GM18526 (cell line): ENCODE results near the gene STK39.

ENCODE experiments used
- POLR2A ChIP-seq: IDR thresholded peaks from 3 replicates; pipeline ENCODE4 v1.6.1; 2011; ENCODE audit not compliant: insufficient read length; ENCODE audit errors: extremely low read depth

The STK39 gene

GRCh38 chr2:168183308-168183997, 63.9 kb downstream of the STK39 start:
- TF ChIP-seq POLR2A: no peak

- no peak for TF ChIP-seq POLR2A
Observed at GRCh38 chr2:168182550-168183249, 64.7 kb downstream of the STK39 start.

DNA sequence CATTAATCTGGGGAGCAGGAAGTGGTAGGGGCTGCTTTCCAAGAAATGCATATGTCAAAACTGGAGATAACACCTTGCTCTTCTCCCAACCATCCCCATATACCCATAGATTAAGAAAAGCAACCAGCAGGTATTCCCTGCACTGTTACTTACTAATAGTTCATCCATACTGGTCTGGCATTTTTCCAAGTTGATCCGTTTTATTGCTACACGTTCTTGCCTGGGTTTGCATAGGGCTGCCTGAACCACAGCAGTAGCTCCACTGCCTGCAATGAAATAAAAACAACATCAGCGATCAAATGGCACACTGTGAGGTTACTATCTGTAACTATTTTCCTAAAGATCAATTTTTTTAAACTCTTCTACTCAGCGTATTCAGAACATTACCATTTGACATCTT, 65.6 kb downstream of the STK39 start:
- no peak for TF ChIP-seq POLR2A

GRCh38 chr2:168180914-168181313, 66.5 kb downstream of the STK39 start:
- no peak for TF ChIP-seq POLR2A

- TF ChIP-seq POLR2A: no peak
Observed at GRCh38 chr2:168180483-168180882, 66.9 kb downstream of the STK39 start.

DNA sequence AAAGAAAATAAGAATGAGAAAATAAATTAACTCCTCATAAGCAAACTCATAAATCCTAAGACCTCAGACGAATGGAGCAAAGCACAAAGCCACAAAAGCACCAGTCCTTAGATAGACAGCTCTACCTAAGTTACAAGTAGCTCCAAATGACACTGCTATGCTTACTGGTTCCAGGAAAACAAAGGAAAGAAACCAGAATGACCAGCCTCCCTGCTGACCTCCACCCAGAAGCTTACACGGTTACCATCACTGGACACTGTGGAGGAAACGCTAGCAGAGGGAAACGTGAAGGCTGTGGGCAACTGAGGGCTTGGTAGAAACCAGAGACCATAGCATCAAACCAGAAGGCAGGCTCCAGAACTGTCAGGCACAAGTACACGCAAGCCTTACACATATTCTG, 67.8 kb downstream of the STK39 start:
- TF ChIP-seq POLR2A: no peak

DNA sequence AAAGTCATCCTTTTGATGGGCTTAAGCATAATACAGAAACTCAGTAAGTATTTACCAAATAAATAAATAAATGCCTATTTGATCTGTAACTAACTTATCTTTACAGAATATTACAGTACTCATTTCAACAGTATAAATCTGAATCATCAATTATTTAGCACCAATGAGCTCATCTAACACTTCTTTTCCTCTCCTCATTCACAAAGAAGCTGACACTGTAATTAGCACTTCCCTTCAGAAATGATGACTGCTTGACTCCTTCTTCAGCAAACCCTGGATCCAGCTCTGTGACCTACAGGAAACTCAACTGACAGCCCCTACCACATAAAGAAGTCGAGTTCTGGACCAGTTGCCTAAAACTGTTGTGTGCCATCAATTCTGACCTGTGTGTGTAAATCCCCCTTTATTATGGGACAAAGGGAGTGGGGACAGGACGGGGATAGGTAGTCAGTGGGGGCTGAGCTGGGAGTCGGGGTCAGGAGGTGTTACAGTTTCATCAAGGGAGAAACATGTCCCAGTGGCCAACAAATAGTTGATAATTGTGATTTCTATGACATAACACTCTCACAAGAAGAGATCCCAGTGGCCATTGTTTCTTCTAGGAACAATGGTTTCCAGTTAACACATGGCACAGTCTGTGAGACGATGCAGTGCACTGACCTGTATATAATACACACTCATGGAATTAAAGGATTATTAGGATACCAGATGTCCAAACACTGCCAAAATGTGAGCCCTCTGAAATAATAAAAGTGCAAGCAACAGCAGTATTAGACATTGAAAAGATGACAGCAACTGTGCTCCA, 68.7 kb downstream of the STK39 start:
- TF ChIP-seq POLR2A: no peak

DNA sequence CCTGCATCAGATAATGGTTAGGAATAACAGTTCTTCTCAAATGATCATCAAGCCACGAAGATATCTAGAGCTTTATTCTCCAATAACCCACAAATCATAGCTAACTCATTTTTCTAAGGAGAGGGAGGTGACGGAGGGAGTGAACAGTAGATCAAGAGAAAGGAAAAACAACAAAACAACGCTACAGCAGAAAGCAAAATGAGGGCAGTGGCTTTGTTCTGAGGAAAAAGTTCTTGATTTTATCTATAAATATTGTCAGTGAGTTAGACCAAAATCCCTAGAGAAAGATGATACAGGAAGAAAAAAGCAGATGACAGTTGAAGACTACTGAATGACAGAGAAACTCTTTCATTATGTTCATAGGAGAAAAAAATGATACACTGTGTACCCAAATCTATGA, 71.0 kb downstream of the STK39 start:
- no peak for TF ChIP-seq POLR2A

DNA sequence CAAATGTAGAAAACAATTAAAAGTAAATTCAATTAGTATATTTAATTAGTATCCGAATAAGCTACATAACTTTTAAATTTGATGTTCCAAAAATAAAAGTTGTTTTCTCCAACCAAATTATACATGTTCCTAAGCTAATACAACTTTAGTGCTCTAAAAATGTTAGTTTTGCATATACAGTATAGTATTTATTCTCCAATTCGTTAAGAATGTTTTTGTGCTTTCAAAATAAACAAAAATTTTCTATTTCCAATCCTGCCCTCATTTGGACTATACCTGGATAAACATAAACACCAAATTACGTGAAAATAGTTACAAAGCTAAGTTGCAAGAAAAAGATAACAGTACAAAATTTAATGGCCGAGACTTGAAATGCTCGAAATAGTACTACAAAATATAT, 71.9 kb downstream of the STK39 start:
- no peak for TF ChIP-seq POLR2A

DNA sequence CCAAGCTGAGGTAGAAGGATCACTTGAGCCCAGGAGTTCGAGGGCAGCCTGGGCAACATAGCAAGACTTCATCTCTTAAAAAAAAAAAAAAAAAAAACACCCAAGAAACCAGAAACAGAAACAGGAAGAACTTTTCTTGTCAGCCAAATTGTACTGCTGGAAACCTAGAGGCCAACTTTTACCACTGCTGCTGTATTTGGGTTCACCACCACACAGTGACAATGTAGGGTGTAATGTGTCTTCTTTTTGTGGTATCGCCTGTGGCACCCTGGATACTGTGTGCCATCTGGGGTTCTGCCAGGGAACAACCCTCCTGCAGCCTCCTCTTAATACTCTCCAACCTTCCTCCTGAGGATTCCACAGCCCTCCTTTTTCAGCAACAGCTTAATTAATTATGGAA, 72.6 kb downstream of the STK39 start:
- no peak for TF ChIP-seq POLR2A

DNA sequence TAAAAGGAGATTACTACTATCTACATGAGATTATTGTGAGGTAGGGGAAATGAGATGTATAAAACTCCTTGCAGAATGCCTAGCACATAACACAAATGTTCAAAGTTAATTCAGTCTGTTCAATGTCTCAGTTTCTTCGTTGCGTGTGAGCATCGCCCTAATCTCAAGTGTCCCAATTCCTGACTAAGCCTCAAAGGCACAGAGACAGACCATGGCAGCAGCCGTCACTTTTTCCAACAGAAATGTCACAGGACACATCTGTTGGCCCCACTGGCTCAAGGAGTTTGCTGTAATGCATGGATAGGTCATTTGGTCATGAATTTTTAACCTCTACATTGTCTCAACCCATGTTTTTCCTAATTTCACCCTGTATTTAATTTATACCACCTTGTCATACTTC, 75.3 kb downstream of the STK39 start:
- no peak for TF ChIP-seq POLR2A

DNA sequence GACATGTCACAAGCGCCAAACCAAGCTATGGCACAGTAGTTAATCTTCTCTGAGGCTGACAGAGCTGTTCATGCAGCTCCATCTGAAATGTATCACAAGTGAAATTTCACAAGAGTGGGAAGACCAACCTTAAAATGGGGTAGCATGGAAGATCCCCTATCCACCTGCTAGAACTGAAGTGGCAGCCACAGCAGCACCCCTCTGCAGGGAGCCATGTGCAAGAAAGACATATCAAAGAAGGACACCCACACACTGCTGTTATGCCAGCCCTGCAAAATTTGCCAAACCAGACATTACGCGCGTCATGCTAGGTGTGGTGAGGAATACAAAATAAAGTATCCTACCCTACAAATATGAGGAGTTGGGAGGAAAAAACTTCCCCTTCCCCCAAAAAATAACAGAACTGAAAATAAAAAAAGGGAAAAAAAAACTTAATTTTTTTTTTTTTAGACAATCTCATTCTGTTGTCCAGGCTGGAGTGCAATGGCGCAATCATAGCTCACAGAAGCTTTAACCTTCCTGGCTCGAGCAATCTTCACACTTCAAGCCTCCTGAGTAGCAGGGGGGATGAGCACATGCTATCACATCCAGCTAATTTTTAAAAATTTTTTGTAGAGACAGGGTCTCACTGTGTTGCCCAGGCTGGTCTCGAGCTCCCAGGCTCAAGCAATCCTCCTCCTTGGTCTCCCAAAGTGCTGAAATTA, 76.2 kb downstream of the STK39 start:
- no peak for TF ChIP-seq POLR2A

DNA sequence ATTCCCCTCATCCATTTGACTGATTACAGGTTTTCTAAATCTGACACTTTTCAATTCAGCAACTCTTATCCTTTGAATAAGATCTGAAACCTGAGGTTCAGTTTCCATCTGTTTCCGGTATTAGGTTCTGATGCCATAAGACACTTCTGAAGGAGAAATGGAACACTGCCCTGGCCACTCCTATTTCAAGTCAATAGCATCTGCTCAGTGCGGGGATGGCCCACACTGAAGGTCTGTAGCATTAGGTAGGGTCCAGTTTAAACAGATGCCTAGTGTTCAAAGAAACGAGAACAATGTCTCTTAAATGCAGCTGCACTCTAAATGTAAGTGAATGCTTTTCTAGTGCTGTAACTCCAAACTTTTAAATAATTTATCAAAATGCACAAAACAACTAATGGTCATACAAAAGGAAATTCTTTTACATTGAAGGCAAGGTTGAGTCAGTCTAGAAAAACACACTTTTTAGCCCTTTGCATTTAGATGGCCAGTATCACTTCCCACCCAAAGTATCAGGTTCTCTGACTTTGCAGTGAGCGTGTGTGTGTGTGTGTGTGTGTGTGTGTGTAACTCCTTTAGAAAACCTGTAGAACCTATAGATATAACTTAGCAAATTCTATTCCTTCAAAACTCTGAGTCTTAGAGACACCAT, 78.2 kb downstream of the STK39 start:
- no peak for TF ChIP-seq POLR2A

GRCh38 chr2:168167511-168168263, 79.7 kb downstream of the STK39 start:
- TF ChIP-seq POLR2A: no peak
